Spinal cord (tissue), 10 donors: ENCODE data around the gene LRRC74B. TPM values are rescaled to one million over a fixed set of nuclear protein-coding genes. Genes with fewer than 3 reads are reported as not detected.
"Not testable (repeated sequence)": the region's sequence is repeated elsewhere in the genome, so short reads cannot be mapped to it uniquely, and the experiment has no call there.

Source experiments
- DNase-seq, 6 donors: peaks; one replicate each; pipeline versions ENCODE4 v3.0.0 to v3.0.0-alpha.2; 2013 to 2015; ENCODE audit warnings: low spot score in 6 of 6, low read depth in 4 of 6
- H3K27ac ChIP-seq: one replicate; pipeline ENCODE4 v1.5.1; 2013; ENCODE audit warnings: low read depth, low read length, control low read depth
- H3K27me3 ChIP-seq: one replicate; pipeline ENCODE4 v1.6.1; 2013; ENCODE audit warnings: low read length; ENCODE audit not compliant: control insufficient read depth, insufficient read depth
- H3K36me3 ChIP-seq: one replicate; pipeline ENCODE4 v1.6.1; 2013; ENCODE audit warnings: low read length; ENCODE audit not compliant: control insufficient read depth, insufficient read depth
- H3K4me1 ChIP-seq: one replicate; pipeline ENCODE4 v1.6.1; 2013; ENCODE audit warnings: low read length; ENCODE audit not compliant: control insufficient read depth, insufficient read depth
- H3K4me3 ChIP-seq: one replicate; pipeline ENCODE4 v1.5.1; 2013; ENCODE audit warnings: low read depth, low read length, control low read depth
- H3K9me3 ChIP-seq: one replicate; pipeline ENCODE4 v1.6.1; 2013; ENCODE audit warnings: low read length; ENCODE audit not compliant: control insufficient read depth, insufficient read depth
- WGBS: methylation state at CpG from one replicate; pipeline ENCODE4 v1.1.5; 2013; ENCODE audit warnings: missing lambda C conversion rate; ENCODE audit not compliant: insufficient coverage; 5-methylcytosine and 5-hydroxymethylcytosine counted together
- polyA plus RNA-seq, 2 donors: library from polyadenylated mRNA; unstranded; fragments of 120-200 nt; gene quantifications; one replicate each; pipeline ENCODE4 v1.2.1, GENCODE V29; 2013; ENCODE audit not compliant: insufficient read length in 2 of 2
- total RNA-seq, 2 donors: library from RNA; depleted of rRNA in 1 of 2; stranded (reverse); fragments of 120-200 nt in 1 of 2; fragments of >200 nt in 1 of 2; gene quantifications; one replicate each; pipeline versions ENCODE4 v1.2.3 to v1.2.4, GENCODE V29; 2013 to 2014
- donor health status: healthy.

The LRRC74B gene
- total and polyA plus RNA-seq, 4 donors, result 1.5 to 4.7 (median 1.7) TPM; not detected in 1

DNA sequence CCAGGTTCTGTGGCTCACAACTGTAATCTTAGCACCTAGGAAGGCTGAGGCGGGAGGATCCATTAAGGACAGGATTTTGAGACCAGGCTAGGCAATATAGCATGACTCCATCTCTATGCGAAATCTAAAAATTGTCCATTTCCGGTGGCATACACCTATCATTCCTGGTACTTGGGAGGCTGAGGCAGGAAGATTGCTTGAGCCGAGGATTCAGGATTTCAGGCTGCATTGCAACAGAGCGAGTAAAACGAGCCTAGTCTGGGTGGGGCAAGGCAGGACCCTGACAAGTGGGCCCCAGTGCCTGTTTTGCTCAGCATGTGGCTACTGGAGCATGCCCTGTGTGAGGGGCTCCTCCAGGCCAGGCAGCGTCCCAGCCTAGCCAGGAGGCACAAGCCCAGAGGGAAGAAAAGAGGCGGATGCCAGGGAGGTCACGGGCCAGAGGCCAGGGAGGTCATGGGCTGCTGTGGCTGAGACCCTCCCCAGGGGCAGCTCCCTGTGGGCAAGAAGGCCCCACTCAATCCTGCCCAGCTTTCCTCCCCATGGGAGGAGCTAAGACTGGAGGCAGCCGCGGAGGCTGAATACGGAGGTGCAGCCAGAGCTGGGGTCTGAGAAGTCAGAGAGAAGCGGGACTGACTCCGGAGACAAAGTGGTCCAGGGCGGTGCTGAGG is 8.4 kb downstream of the LRRC74B start:
- Histone ChIP-seq H3K27ac (no peak overlapping the region), H3K27me3 (no peaks in the 10 kb centered on the region), H3K36me3 (no peaks in the 10 kb centered on the region), H3K4me3 (no peak overlapping the region), H3K4me1 (no peaks in the 10 kb centered on the region), H3K9me3 (no peaks in the 10 kb centered on the region)
- no peak for DNase-seq
- WGBS, result 84% methylated on average over 14 of the region's 15 CpGs

- Histone ChIP-seq H3K36me3 (no peaks in the 10 kb centered on the region), H3K4me3 (no peak overlapping the region), H3K27me3 (no peaks in the 10 kb centered on the region), H3K4me1 (no peaks in the 10 kb centered on the region), H3K27ac (no peak overlapping the region), H3K9me3 (no peaks in the 10 kb centered on the region)
- DNase-seq, result no peak
- WGBS, result 63% methylated on average over 11 of the region's 11 CpGs
Observed at GRCh38 chr22:21054714-21055563, 9.2 kb downstream of the LRRC74B start.

DNA sequence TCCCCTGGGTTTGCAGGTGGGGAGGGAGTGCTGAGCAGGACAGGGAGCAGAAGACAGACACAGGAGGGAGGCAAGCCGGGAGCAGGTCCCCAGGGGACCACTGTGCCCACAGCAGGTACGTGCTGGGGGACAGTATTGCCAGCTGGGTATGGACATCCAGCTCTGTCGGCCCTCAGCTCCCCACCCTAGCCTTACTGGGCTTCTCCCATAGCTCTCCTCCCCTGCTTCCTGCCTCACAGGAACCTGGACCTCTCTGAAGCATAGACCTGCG is 9.8 kb downstream of the LRRC74B start:
- no peak overlapping the region for H3K4me3 ChIP-seq
- H3K36me3 ChIP-seq, result no peaks in the 10 kb centered on the region
- H3K9me3 ChIP-seq, result no peaks in the 10 kb centered on the region
- no peak for DNase-seq
- H3K27me3 ChIP-seq, result no peaks in the 10 kb centered on the region
- H3K4me1 ChIP-seq, result no peaks in the 10 kb centered on the region
- 69% methylated on average over 4 of the region's 4 CpGs for WGBS
- no peak overlapping the region for H3K27ac ChIP-seq

DNA sequence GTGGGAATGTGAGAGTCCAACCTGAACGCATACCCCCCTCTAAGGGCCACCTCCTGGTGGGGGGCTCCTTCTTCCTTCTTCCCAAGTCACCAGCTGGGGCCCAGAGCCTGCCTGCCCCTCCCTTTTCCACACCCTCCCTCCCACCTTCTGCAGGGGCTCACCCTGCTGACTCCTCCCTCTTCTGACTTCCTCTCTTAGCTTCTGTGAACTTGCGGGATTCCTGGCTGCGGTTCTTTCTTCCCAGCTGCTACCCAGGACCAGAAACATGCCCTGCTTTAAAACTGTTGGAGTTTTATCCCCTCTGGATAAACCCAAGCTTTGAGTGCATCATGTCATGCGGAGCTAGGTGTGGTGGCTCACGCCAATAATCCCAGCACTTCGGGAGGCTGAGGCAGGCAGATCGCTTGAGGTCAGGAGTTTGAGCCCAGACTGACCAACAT is 10.2 kb downstream of the LRRC74B start:
- H3K9me3 ChIP-seq, result no peaks in the 10 kb centered on the region
- WGBS, result 68% methylated on average over 7 of the region's 7 CpGs

DNA sequence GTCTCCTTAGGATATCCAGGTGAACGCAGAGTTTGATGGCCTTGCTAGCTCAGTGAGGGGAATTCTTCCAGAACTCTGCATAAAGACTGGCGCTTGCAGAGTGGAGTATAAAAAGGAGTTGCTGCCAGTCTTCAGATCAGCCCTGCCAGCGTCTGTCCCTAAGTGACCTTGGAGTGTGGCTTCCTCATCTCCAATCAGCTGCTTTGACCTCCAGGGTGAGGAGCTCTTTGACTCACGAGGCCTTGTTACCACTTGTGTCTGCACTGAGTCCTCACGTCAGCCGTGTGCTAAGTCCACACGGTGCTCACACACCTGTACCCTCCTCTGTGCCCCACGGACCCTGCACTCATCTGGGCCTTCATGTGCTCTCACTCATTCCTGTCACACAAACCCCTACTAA is 14.6 kb downstream of the LRRC74B start:
- H3K27ac ChIP-seq, H3K27me3 ChIP-seq, H3K4me1 ChIP-seq, H3K9me3 ChIP-seq, H3K36me3 ChIP-seq, H3K4me3 ChIP-seq, DNase-seq: not testable (repeated sequence)
- WGBS, result no CpG with 5 or more reads among the region's 8 CpGs

More for the DNA sequence above, 10.2 kb downstream of the LRRC74B start:
- Histone ChIP-seq H3K4me3 (no peak overlapping the region), H3K27ac (no peak overlapping the region), H3K4me1 (no peaks in the 10 kb centered on the region), H3K36me3 (no peaks in the 10 kb centered on the region), H3K27me3 (no peaks in the 10 kb centered on the region)
- DNase-seq, result no peak

DNA sequence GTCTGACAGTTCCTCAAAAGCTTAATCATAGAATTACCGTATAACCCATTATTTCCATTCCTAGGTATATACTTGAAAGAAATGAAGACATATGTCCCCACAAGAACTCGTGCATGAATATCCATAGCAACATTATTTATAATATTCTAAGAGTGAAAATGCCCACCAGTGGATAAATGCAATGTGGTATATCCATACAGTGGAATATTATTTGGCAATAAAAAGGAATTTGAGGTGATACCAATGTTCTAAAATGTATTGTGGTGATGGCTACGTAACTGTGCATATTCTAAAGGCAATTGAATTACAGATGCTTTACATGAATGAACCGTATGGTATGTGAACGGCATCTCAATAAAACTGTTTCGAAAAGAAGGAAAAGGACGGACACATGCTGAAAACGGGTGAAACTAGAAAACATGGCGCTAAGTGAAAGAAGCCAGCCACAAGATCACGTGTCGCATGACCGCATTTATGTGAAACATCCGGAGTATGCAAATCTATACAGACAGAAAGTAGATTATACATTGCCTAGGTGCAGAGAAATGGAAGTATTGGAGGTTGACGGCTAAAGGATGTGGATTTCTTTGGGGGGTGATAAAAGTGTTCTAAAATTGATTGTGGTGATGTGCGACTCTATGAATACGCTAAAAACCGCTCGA is 16.0 kb downstream of the LRRC74B start:
- H3K27me3 ChIP-seq, H3K9me3 ChIP-seq, H3K27ac ChIP-seq, H3K4me1 ChIP-seq, H3K36me3 ChIP-seq, DNase-seq, H3K4me3 ChIP-seq: not testable (repeated sequence)
- WGBS, result 96% methylated on average over 5 of the region's 18 CpGs

DNA sequence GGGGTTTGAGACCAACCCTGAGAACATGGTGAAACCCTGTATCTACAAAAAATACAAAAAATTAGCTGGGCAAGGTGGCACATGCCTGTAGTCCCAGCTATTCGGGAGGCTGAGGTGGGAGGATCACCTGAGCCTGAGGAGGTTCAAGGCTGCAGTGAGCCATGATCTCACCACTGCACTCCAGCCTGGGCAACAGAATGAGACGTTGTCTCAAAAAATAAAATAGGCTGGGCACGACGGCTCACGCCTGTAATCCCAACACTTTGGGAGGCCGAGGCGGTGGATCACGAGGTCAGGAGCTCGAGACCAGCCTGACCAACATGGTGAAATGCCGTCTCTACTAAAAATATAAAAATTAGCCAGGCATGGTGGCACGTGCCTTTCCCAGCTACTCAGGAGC is 18.7 kb downstream of the LRRC74B start:
- not testable (repeated sequence) for DNase-seq, H3K4me3 ChIP-seq, H3K27me3 ChIP-seq, H3K4me1 ChIP-seq, H3K27ac ChIP-seq, H3K9me3 ChIP-seq, H3K36me3 ChIP-seq
- WGBS, result 86% methylated on average over 10 of the region's 11 CpGs

DNA sequence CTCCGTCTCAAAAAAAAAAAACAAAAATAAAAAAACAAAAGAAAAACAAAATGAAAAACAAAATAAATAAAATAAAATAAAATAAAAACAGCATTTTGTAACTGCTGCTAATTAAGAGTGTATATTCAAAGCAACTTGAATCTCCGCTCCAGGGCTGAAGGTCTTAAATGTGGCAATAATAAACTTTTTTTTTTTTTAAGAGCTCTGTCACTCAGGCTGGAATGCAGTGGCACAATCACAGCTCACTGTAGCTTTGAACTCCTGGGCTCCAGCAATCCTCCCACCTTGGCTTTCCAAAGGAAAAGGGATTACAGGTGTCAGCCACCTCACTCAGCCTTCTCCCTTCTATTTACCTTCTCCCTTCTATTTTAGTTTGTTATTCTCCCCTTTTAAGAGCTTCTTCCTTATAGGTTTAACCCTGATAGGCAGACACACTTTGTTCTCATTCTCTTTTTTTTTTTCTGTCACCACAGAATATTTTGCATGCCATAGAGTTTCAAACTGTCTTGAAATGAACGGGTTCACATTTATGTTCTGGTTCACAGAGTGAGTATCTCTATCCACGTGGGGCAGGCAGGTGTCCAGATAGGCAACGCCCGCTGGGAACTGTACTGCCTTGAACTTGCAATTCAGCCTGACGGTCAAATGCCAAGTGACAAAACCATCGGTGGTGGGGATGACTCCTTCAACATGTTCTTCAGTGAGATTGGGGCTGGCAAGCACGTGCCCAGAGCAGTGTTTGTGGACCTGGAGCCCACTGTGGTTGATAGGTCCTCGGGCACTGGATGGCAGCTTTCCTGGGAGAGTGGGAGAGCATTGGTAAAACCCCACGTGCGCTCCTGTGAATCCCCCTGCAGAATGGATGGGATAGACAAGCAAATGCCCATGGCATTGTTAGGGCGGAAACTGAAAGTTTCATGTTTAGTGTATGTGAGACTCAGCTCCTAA is 19.4 kb downstream of the LRRC74B start:
- H3K9me3 ChIP-seq, result no peaks in the 10 kb centered on the region
- DNase-seq, result no peak
- no peaks in the 10 kb centered on the region for H3K4me1 ChIP-seq
- H3K27ac ChIP-seq, result no peak overlapping the region
- H3K36me3 ChIP-seq, result no peaks in the 10 kb centered on the region
- WGBS, result 75% methylated on average over 11 of the region's 13 CpGs
- no peaks in the 10 kb centered on the region for H3K27me3 ChIP-seq
- no peak overlapping the region for H3K4me3 ChIP-seq
